Adrenal gland (tissue), 12 donors: ENCODE measurements around the gene MC2R. TPM values are rescaled to one million over a fixed set of nuclear protein-coding genes. Genes with fewer than 3 reads are reported as not detected.

Source experiments
- DNase-seq, 7 donors: peaks; one replicate each; pipeline ENCODE4 v3.0.0-alpha.2; 2019 to 2020
- H3K27ac ChIP-seq, 5 donors: fragments of 200-600 bp; sonication (generic) in 4 of 5; 1 replicate in 3 of 5; 2 replicates in 2 of 5; pipeline versions ENCODE4 v1.5.1 to v1.8.0; 2016 to 2020; ENCODE audit warnings: mild to moderate bottlenecking in 1 of 5
- H3K27me3 ChIP-seq: fragments of 200-600 bp; 2 replicates; pipeline ENCODE4 v1.8.0; 2021
- H3K36me3 ChIP-seq, 2 donors: fragments of 200-600 bp; replicated peaks in 1 of 2; 1 replicate in 1 of 2; 2 replicates in 1 of 2; pipeline versions ENCODE4 v1.5.1 to v1.8.0; 2018 to 2022
- H3K4me1 ChIP-seq, 2 donors: fragments of 200-600 bp; replicated peaks in 1 of 2; 1 replicate in 1 of 2; 2 replicates in 1 of 2; pipeline versions ENCODE4 v1.5.1 to v1.8.0; 2018 to 2021
- H3K4me3 ChIP-seq, 4 donors: fragments of 200-600 bp; sonication (generic) in 3 of 4; one replicate each; pipeline ENCODE4 v1.5.1; 2016 to 2018
- H3K9me3 ChIP-seq, 3 donors: fragments of 200-600 bp; sonication (generic) in 1 of 3; replicated peaks in 1 of 3; 1 replicate in 2 of 3; 2 replicates in 1 of 3; pipeline versions ENCODE4 v1.5.1 to v1.8.0; 2016 to 2021
- CTCF ChIP-seq, 6 experiments: fragments of 450-650 bp in 4 of 6; fragments of 200-600 bp in 2 of 6; sonication (generic) in 1 of 6; IDR thresholded peaks; 1 replicate in 5 of 6; 2 replicates in 1 of 6; pipeline versions ENCODE4 v1.5.1 to v1.8.0; 2016 to 2021; ENCODE audit warnings: antibody characterized with exemption in 6 of 6, mild to moderate bottlenecking in 2 of 6, moderate library complexity in 1 of 6
- POLR2A ChIP-seq, 2 donors: fragments of 450-650 bp; IDR thresholded peaks; one replicate each; pipeline ENCODE4 v1.6.1; 2017; ENCODE audit warnings: antibody characterized with exemption in 2 of 2, mild to moderate bottlenecking in 2 of 2, moderate library complexity in 1 of 2
- WGBS, 4 donors: extraction: QIAGEN DNeasy Blood & Tissue Kit in 2 of 4; methylation state at CpG; one replicate each; pipeline versions ENCODE4 v1.1.5 to v1.1.7; 2013 to 2017; 5-methylcytosine and 5-hydroxymethylcytosine counted together
- intact Hi-C, 2 donors: fragments of 100-400 bp; cut with DNase I; formaldehyde crosslinking; loops; one replicate each; pipeline versions ENCODE4 v1.14.1 to v1.15.0; 2022 to 2023
- polyA plus RNA-seq, 3 donors: library from polyadenylated mRNA; stranded (reverse); fragments of 200-250 nt in 2 of 3; fragments of 350-450 nt in 1 of 3; fragmentation: Illumina TruSeq in 1 of 3; extraction: RNeasy Lipid Tissue Mini Kit (QIAGEN cat#74804) in 1 of 3; gene quantifications; one replicate each; pipeline ENCODE4 v1.2.3, GENCODE V29; 2013 to 2014
- total RNA-seq, 9 donors: library from RNA; depleted of rRNA in 4 of 9; stranded (reverse); fragments of >200 nt in 4 of 9; fragments of 120-200 nt in 1 of 9; fragmentation: NEBNext Ultra II Directional in 1 of 9; extraction: Animal tissue kit (Norgen Biotek cat#: 25700) in 1 of 9; gene quantifications; one replicate each; pipeline versions ENCODE4 v1.1.0 to v1.2.4, GENCODE V29; 2013 to 2023
- donor health status: healthy with polysubstance abuse.
- donor health status: Bipolar disorder and iron deficiency.
- donor health status: DM: yes; HTN: yes; CAD: no.
- donor health status: DM: no; HTN: no; CAD: no.
- donor health status: DM: no; HTN: no; CAD: no.
- donor health status: DM: yes; HTN: yes; CAD: no.

The MC2R gene
- total and polyA plus RNA-seq, 12 donors: 5.6 to 725 (median 52.9) TPM

GRCh38 chr18:13893418-13893760 lies 21.9 kb downstream of the MC2R start:
- WGBS, 4 donors: 64 to 76% (median 68%) methylated on average over 3 of the region's 3 CpGs
- no peak for DNase-seq
- TF ChIP-seq CTCF (IDR thresholded peaks at IDR 0.05) (no peak), POLR2A (IDR thresholded peaks at IDR 0.05) (no peak)
- Histone ChIP-seq H3K27me3 (no peaks in the 10 kb centered on the region), H3K9me3 (no peaks in the 10 kb centered on the region), H3K36me3 (no peaks in the 10 kb centered on the region), H3K4me3 (no peak overlapping the region), H3K4me1 (no peaks in the 10 kb centered on the region), H3K27ac (no peak overlapping the region)
- intact Hi-C loops: no loop called here

- H3K27ac ChIP-seq: no peak overlapping the region
These were observed 23.2 kb downstream of the MC2R start for GRCh38 chr18:13892098-13892497.

GRCh38 chr18:13890761-13891361 lies 24.5 kb downstream of the MC2R start:
- TF ChIP-seq POLR2A (IDR thresholded peaks at IDR 0.05) (no peak), CTCF (IDR thresholded peaks at IDR 0.05) (no peak)
- no peak overlapping the region for H3K4me3 ChIP-seq
- H3K4me1 ChIP-seq: no peaks in the 10 kb centered on the region
- DNase-seq: peak in 1 of 7 donors; percentile 34
- no peak overlapping the region for H3K27ac ChIP-seq
- H3K36me3 ChIP-seq: no peaks in the 10 kb centered on the region
- intact Hi-C loops: no loop called here
- 74 to 78% (median 76%) methylated on average over 8 of the region's 8 CpGs for WGBS, 4 donors
- H3K27me3 ChIP-seq: no peaks in the 10 kb centered on the region
- H3K9me3 ChIP-seq: no peaks in the 10 kb centered on the region

More at GRCh38 chr18:13892098-13892497, 23.2 kb downstream of the MC2R start:
- no peaks in the 10 kb centered on the region for H3K4me1 ChIP-seq
- TF ChIP-seq CTCF (IDR thresholded peaks at IDR 0.05): no peak
- TF ChIP-seq POLR2A (IDR thresholded peaks at IDR 0.05): no peak
- no peaks in the 10 kb centered on the region for H3K27me3 ChIP-seq
- H3K9me3 ChIP-seq: no peaks in the 10 kb centered on the region
- WGBS, 4 donors: 66 to 92% (median 87%) methylated on average over 4 to 5 of the region's 5 CpGs
- no peak overlapping the region for H3K4me3 ChIP-seq
- intact Hi-C loops: no loop called here
- no peaks in the 10 kb centered on the region for H3K36me3 ChIP-seq
- peak in 1 of 7 donors; percentile 36 for DNase-seq

GRCh38 chr18:13889671-13890070 lies 25.7 kb downstream of the MC2R start:
- Histone ChIP-seq H3K27ac (no peak overlapping the region), H3K9me3 (no peaks in the 10 kb centered on the region), H3K27me3 (no peaks in the 10 kb centered on the region), H3K4me1 (no peaks in the 10 kb centered on the region), H3K4me3 (no peak overlapping the region), H3K36me3 (peaks cover 0 to 3% of the 10 kb centered on the region in 2 donors)
- no peak for TF ChIP-seq POLR2A (IDR thresholded peaks at IDR 0.05)
- no peak for TF ChIP-seq CTCF (IDR thresholded peaks at IDR 0.05)
- intact Hi-C loops: no loop called here
- 58 to 65% (median 60%) methylated on average over 2 of the region's 2 CpGs for WGBS, 4 donors
- DNase-seq: peak in 3 of 7 donors; percentile 30 to 59 (median 48)
